Fibroblast of the aortic adventitia (primary cell): ENCODE results near the gene ATP5ME. TPM values are rescaled to one million over a fixed set of nuclear protein-coding genes. Genes with fewer than 3 reads are reported as not detected.

Experiments
- DNase-seq: peaks from one replicate; pipeline ENCODE4 v3.0.0-alpha.2; 2010; ENCODE audit warnings: low read depth
- H3K4me3 ChIP-seq: 2 replicates; pipeline ENCODE4 v1.5.1; 2011; ENCODE audit warnings: low read depth, mild to moderate bottlenecking, control low read depth, low read length, moderate library complexity
- total RNA-seq: library from RNA; depleted of rRNA; stranded (reverse); fragments of >200 nt; gene quantifications from 2 replicates; pipeline ENCODE4 v1.2.3, GENCODE V29; 2012; ENCODE audit warnings: low replicate concordance
- TF ChIP-seq, protein P1 (sequence below): IDR thresholded peaks from 2 replicates; pipeline ENCODE4 v1.5.1; 2011; ENCODE audit warnings: mild to moderate bottlenecking, low read length, control low read depth, inconsistent platforms; ENCODE audit not compliant: insufficient read depth

The ATP5ME gene
- total RNA-seq, 1 donor, result 74.3 TPM

DNA sequence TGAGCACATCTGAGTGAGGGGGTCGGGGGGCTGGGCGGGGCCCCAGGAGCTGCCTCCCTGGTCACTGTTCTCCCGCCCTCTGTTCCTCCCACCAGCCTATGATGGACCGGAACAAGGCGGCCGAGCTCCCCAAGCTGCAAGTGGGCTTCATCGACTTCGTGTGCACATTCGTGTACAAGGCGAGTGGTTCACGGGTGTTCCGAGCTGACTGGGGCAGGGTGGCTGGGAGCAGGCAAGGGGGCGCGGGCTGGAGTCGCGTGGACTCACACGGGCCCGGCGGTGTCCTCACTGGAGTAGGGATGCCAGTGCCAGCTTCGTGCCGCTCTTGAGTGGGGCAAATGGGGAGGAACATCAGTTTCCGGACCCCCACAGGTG, 7.7 kb downstream of the ATP5ME start:
- no peak for DNase-seq
- H3K4me3 ChIP-seq, result no peak overlapping the region
- TF ChIP-seq, protein P1, sequence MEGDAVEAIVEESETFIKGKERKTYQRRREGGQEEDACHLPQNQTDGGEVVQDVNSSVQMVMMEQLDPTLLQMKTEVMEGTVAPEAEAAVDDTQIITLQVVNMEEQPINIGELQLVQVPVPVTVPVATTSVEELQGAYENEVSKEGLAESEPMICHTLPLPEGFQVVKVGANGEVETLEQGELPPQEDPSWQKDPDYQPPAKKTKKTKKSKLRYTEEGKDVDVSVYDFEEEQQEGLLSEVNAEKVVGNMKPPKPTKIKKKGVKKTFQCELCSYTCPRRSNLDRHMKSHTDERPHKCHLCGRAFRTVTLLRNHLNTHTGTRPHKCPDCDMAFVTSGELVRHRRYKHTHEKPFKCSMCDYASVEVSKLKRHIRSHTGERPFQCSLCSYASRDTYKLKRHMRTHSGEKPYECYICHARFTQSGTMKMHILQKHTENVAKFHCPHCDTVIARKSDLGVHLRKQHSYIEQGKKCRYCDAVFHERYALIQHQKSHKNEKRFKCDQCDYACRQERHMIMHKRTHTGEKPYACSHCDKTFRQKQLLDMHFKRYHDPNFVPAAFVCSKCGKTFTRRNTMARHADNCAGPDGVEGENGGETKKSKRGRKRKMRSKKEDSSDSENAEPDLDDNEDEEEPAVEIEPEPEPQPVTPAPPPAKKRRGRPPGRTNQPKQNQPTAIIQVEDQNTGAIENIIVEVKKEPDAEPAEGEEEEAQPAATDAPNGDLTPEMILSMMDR, result no peak

DNA sequence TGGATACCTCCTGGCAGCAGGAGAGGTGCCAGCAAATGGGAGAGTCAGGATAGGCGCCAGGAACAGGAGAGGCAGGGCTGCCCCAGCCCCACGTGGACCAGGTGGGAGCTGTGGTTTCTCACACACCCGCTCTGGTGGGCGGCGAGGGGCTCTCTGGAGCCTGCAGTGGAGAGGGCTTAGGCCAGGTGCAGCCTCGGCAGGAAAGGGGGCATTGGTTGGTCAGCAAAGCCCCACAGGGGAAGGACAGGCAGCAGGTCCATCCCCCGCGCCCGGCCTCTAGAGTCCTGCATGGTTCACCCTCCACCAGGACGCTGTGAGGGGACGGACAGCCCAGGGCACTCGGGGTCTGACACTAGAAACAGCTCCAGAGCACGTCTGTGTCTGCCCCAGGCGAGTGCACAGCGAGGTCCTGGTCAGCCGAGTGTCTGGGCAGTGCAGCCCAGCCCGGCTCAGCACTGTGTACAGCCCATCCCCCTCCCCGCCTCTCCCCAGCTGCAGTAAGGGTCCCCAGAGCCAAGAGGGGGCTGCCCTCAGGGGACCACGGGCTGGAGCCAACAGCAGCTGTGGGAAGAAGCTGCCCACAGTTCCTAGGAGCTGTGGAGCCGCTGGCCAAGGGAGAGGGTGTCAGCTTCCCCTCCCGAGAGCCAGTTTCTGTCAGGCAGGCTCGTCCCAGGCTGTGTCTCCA, 8.2 kb downstream of the ATP5ME start:
- TF ChIP-seq, protein P1, result no peak
- no peak for DNase-seq
- H3K4me3 ChIP-seq, result no peak overlapping the region

DNA sequence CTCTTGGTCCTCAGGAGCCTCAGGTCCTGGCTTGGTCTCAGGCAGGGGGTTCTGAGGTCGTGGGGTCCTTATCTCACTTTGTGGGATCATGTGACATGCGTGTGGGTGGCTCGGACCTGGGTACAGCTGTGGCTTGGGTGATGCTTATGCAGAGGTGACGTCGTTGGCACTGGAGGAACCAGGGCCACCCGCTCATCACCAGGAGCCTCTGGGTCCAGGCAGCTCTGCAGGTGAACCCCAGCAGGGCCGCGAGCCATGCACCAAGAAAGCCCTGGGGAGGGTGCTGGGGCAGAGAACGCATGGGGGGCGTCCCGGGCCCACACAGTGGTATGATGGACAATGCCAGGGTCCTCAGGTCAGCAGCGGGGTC, 8.7 kb downstream of the ATP5ME start:
- no peak for DNase-seq

DNA sequence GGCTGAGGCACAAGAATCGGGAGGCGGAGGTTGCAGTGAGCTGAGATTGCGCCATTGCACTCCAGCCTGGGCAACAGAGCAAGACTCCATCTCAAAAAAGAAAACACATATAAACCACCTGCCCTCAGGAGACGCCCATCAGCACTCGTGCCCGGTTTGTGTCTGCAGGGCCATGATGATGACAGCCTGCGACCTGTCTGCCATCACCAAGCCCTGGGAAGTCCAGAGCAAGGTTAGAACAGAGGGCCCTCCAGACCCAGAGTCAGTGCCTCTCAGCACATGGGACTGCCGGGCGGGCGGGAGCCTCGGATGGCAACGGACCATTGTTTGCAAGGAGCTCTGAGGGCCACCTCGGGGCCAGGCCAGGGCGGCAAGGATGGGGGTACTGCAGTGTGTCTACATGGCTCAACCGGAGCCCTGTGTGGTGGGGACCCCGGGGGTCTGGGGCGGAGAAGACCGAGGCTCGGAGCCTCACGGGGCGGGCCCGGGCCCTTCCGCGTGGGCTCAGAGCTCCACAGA, 9.3 kb downstream of the ATP5ME start:
- DNase-seq, result no peak

More for the DNA sequence above, 8.7 kb downstream of the ATP5ME start:
- no peak overlapping the region for H3K4me3 ChIP-seq
- TF ChIP-seq, protein P1, result no peak

DNA sequence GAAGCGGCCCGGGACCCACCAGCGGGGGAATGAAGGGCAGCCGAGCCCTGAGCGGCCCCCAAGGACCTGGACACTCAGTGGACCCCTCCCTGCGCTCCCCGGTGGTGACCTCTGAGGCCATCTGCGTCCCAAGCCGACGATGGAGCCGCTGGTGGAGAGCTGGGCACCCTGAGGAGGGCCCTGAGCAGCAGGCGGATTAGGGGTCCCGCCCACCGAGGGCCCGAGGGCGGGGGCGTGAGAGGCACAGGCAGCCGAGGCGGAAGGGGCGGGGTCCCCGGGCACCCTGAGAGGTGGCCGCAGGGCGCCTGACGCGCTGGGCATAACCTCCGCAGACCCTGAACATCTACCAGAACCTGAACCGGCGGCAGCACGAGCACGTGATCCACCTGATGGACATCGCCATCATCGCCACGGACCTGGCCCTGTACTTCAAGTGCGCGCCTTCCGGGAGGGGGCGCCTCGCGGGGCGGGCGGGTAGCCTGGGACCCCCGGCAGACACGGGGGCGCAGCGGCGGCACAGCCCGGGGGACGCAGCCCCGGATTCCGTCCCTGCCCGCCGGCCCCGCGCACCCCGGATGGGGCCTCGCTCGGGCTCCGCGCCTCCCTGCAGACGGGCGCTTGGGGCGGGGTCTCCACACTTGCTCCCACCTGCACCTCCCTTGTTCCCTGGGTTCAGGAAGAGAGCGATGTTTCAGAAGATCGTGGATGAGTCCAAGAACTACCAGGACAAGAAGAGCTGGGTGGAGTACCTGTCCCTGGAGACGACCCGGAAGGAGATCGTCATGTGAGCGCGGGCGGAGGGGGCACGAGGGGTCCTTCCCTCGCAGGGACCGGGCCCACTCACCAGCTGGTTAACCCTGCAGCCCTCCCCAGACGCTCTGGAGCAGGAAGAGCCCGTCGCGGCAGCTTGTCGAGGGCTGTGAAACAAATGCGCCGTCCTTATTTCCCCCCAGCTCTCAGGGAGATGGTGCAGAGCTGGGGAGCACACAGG, 10.3 kb downstream of the ATP5ME start:
- H3K4me3 ChIP-seq, result peak overlapping the region; percentile 28
- TF ChIP-seq, protein P1, result no peak
- DNase-seq, result no peak

More for the DNA sequence above, 9.3 kb downstream of the ATP5ME start:
- TF ChIP-seq, protein P1, result no peak
- no peak overlapping the region for H3K4me3 ChIP-seq

DNA sequence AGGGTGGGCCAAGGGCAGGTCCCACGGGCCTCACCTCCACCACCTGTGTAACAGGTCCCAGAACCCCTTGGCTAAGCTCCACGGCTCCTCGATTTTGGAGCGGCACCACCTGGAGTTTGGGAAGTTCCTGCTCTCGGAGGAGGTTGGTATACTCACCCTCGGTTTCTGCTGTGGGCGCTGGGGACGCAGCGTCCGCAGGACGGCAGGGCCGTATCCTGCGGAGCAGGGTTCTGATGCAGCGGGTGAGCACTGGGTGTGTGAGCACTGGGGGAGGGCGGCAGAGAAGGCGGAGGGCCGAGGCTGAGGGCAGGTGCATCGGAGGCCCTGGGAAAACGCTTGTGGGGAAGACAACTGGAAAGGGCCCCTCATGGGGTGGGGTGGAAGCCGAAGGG, 11.0 kb downstream of the ATP5ME start:
- no peak for DNase-seq
- TF ChIP-seq, protein P1, result no peak
- H3K4me3 ChIP-seq, result no peak overlapping the region
